Astrocyte (in vitro differentiated cells and primary cell): Measurements from ENCODE around the gene INCA1.

ENCODE experiments used
- CTCF ChIP-seq: IDR thresholded peaks from 2 replicates; pipeline ENCODE4 v1.5.1; 2011; ENCODE audit warnings: low read depth, mild to moderate bottlenecking, inconsistent platforms, low read length, moderate library complexity; ENCODE audit not compliant: insufficient read depth
- EZH2 ChIP-seq: IDR thresholded peaks from 2 replicates; pipeline ENCODE4 v1.6.1; 2012; ENCODE audit warnings: mild to moderate bottlenecking, low read length, inconsistent platforms; ENCODE audit not compliant: insufficient read depth

DNA sequence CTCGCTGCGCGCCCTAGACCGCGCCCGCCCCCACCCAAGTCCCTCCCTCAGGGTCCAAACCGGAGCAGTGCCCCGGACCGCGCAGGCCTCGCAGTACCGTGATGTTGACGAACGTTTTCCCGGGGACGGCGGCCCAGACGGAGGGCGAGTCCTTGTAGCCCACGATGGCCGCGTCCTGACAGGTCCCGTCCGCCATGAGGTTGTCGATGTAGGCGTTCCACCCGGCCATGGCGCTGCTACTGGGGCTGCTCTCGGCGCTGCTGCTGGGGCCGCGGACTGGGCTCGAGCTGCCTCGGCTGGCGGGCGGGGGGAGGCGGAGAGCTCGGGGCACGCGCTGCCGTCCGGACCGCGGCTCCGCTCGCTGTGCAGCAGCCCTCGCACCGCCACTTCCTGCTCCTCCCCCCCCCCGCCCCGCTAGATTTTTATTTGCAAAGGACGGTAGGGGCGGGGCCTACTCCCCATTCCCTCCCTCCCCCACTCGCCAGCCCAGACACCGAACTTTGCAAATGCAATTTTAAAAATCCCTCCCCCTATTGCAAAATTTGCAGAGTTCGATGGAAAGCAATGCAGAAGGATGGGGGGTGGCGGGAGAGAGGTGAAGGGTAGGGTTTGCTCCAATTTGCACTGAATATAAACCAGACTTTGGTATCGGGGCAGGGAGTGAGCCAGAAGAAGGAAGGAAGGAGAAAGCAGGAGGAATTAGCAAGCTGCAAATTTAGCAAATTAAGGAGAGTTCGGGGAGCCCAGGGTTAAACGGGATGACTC lies 49.0 kb downstream of the INCA1 start, which contains the start of gene PFN1:
- TF ChIP-seq CTCF (no peak), EZH2 (no peak)
